BLaER1 (cell line): Measurements from ENCODE around the gene EGFLAM.
"Not testable (repeated sequence)": the region's sequence is repeated elsewhere in the genome, so short reads cannot be mapped to it uniquely, and the experiment has no call there.

Source experiments
- H3K27ac ChIP-seq: shearing (Covaris generic); formaldehyde crosslinking; 2 replicates; pipeline ENCODE4 v1.8.1; 2022
- H3K27me3 ChIP-seq: shearing (Covaris generic); formaldehyde crosslinking; 2 replicates; pipeline ENCODE4 v1.8.1; 2022
- H3K36me3 ChIP-seq: shearing (Covaris generic); formaldehyde crosslinking; 2 replicates; pipeline ENCODE4 v1.8.1; 2022
- H3K4me1 ChIP-seq: shearing (Covaris generic); formaldehyde crosslinking; 2 replicates; pipeline ENCODE4 v1.8.1; 2022
- H3K4me2 ChIP-seq: shearing (Covaris generic); formaldehyde crosslinking; 2 replicates; pipeline ENCODE4 v1.8.1; 2022
- H3K4me3 ChIP-seq: shearing (Covaris generic); formaldehyde crosslinking; 2 replicates; pipeline ENCODE4 v1.8.1; 2022
- H3K9ac ChIP-seq: shearing (Covaris generic); formaldehyde crosslinking; 2 replicates; pipeline ENCODE4 v1.8.1; 2022
- H3K9me3 ChIP-seq: shearing (Covaris generic); formaldehyde crosslinking; 2 replicates; pipeline ENCODE4 v1.8.1; 2022
- H4K20me1 ChIP-seq: shearing (Covaris generic); formaldehyde crosslinking; 2 replicates; pipeline ENCODE4 v1.8.1; 2022
- Cebpa-rat ChIP-seq: shearing (Covaris generic); IDR thresholded peaks from 2 replicates; pipeline ENCODE4 v1.8.1; 2022

Gene EGFLAM

GRCh38 chr5:38319491-38319890, 61.1 kb downstream of the EGFLAM start:
- Histone ChIP-seq H3K27ac (no peak overlapping the region), H4K20me1 (no peaks in the 10 kb centered on the region), H3K4me3 (no peak overlapping the region), H3K36me3 (no peaks in the 10 kb centered on the region), H3K9me3 (no peaks in the 10 kb centered on the region), H3K27me3 (no peaks in the 10 kb centered on the region), H3K9ac (no peak overlapping the region), H3K4me2 (no peak overlapping the region), H3K4me1 (no peaks in the 10 kb centered on the region)
- TF ChIP-seq Cebpa-rat = no peak

- H3K9me3 ChIP-seq = no peaks in the 10 kb centered on the region
- no peaks in the 10 kb centered on the region for H3K27me3 ChIP-seq
- TF ChIP-seq Cebpa-rat = no peak
- no peak overlapping the region for H3K27ac ChIP-seq
- H3K36me3 ChIP-seq = no peaks in the 10 kb centered on the region
- no peak overlapping the region for H3K9ac ChIP-seq
- no peak overlapping the region for H3K4me2 ChIP-seq
- no peaks in the 10 kb centered on the region for H4K20me1 ChIP-seq
- H3K4me1 ChIP-seq = no peaks in the 10 kb centered on the region
- H3K4me3 ChIP-seq = no peak overlapping the region
Observed at GRCh38 chr5:38321978-38322377, 63.6 kb downstream of the EGFLAM start.

- TF ChIP-seq Cebpa-rat = no peak
- no peak overlapping the region for H3K9ac ChIP-seq
- H3K36me3 ChIP-seq = no peaks in the 10 kb centered on the region
- H3K27me3 ChIP-seq = no peaks in the 10 kb centered on the region
- no peaks in the 10 kb centered on the region for H3K4me1 ChIP-seq
- H3K27ac ChIP-seq = no peak overlapping the region
- no peaks in the 10 kb centered on the region for H3K9me3 ChIP-seq
- H3K4me2 ChIP-seq = no peak overlapping the region
- H3K4me3 ChIP-seq = no peak overlapping the region
- no peaks in the 10 kb centered on the region for H4K20me1 ChIP-seq
Observed at GRCh38 chr5:38323645-38324295, 65.4 kb downstream of the EGFLAM start.

GRCh38 chr5:38329132-38329715, 70.9 kb downstream of the EGFLAM start:
- H3K27me3 ChIP-seq = no peaks in the 10 kb centered on the region
- no peak for TF ChIP-seq Cebpa-rat
- no peak overlapping the region for H3K27ac ChIP-seq
- no peaks in the 10 kb centered on the region for H4K20me1 ChIP-seq
- H3K4me1 ChIP-seq = no peaks in the 10 kb centered on the region
- H3K4me3 ChIP-seq = no peak overlapping the region
- no peaks in the 10 kb centered on the region for H3K36me3 ChIP-seq
- no peak overlapping the region for H3K9ac ChIP-seq
- H3K9me3 ChIP-seq = no peaks in the 10 kb centered on the region; the same call in 1 of the 2 replicates
- H3K4me2 ChIP-seq = no peak overlapping the region

GRCh38 chr5:38330207-38330606, 71.8 kb downstream of the EGFLAM start:
- Histone ChIP-seq H3K36me3 (no peaks in the 10 kb centered on the region), H3K4me2 (no peak overlapping the region), H3K9me3 (no peaks in the 10 kb centered on the region; the same call in 1 of the 2 replicates)

GRCh38 chr5:38331831-38332230, 73.5 kb downstream of the EGFLAM start:
- no peaks in the 10 kb centered on the region for H3K27me3 ChIP-seq
- no peak overlapping the region for H3K27ac ChIP-seq
- H3K4me2 ChIP-seq = no peak overlapping the region
- no peaks in the 10 kb centered on the region; the same call in 1 of the 2 replicates for H3K9me3 ChIP-seq
- no peaks in the 10 kb centered on the region for H3K4me1 ChIP-seq
- no peaks in the 10 kb centered on the region for H3K36me3 ChIP-seq
- H4K20me1 ChIP-seq = no peaks in the 10 kb centered on the region
- H3K4me3 ChIP-seq = no peak overlapping the region
- no peak for TF ChIP-seq Cebpa-rat
- no peak overlapping the region for H3K9ac ChIP-seq

More at GRCh38 chr5:38330207-38330606, 71.8 kb downstream of the EGFLAM start:
- H3K9ac ChIP-seq = no peak overlapping the region
- H3K27ac ChIP-seq = no peak overlapping the region
- no peaks in the 10 kb centered on the region for H3K4me1 ChIP-seq
- TF ChIP-seq Cebpa-rat = no peak
- H3K4me3 ChIP-seq = no peak overlapping the region
- H4K20me1 ChIP-seq = no peaks in the 10 kb centered on the region
- no peaks in the 10 kb centered on the region for H3K27me3 ChIP-seq

GRCh38 chr5:38333181-38333580, 74.8 kb downstream of the EGFLAM start:
- H4K20me1 ChIP-seq, H3K27me3 ChIP-seq, H3K9ac ChIP-seq, H3K36me3 ChIP-seq, H3K9me3 ChIP-seq, H3K4me2 ChIP-seq, H3K27ac ChIP-seq, H3K4me3 ChIP-seq, H3K4me1 ChIP-seq: not testable (repeated sequence)

- Histone ChIP-seq H3K27me3 (no peaks in the 10 kb centered on the region), H3K27ac (no peak overlapping the region), H3K4me2 (no peak overlapping the region), H4K20me1 (no peaks in the 10 kb centered on the region), H3K4me1 (no peaks in the 10 kb centered on the region), H3K9me3 (no peaks in the 10 kb centered on the region), H3K36me3 (no peaks in the 10 kb centered on the region), H3K9ac (no peak overlapping the region), H3K4me3 (no peak overlapping the region)
- no peak for TF ChIP-seq Cebpa-rat
Observed at GRCh38 chr5:38338455-38338854, 80.1 kb downstream of the EGFLAM start.

- H3K36me3 ChIP-seq = no peaks in the 10 kb centered on the region
- no peak overlapping the region for H3K9ac ChIP-seq
- H3K9me3 ChIP-seq = no peaks in the 10 kb centered on the region
- no peaks in the 10 kb centered on the region for H3K4me1 ChIP-seq
- no peak overlapping the region for H3K27ac ChIP-seq
- H3K27me3 ChIP-seq = no peaks in the 10 kb centered on the region
- no peak overlapping the region for H3K4me2 ChIP-seq
- no peaks in the 10 kb centered on the region for H4K20me1 ChIP-seq
- no peak overlapping the region for H3K4me3 ChIP-seq
- no peak for TF ChIP-seq Cebpa-rat
Observed at GRCh38 chr5:38339446-38339845, 81.1 kb downstream of the EGFLAM start.

GRCh38 chr5:38341056-38341455, 82.7 kb downstream of the EGFLAM start:
- no peak overlapping the region for H3K4me2 ChIP-seq
- H3K4me3 ChIP-seq = no peak overlapping the region
- no peaks in the 10 kb centered on the region for H4K20me1 ChIP-seq
- no peak overlapping the region for H3K9ac ChIP-seq
- H3K27ac ChIP-seq = no peak overlapping the region
- H3K9me3 ChIP-seq = no peaks in the 10 kb centered on the region
- no peaks in the 10 kb centered on the region for H3K4me1 ChIP-seq
- no peaks in the 10 kb centered on the region for H3K36me3 ChIP-seq
- H3K27me3 ChIP-seq = no peaks in the 10 kb centered on the region
- no peak for TF ChIP-seq Cebpa-rat
